Body of pancreas (tissue), 4 donors: ENCODE results near the gene CRB1.

Experiments
- POLR2A ChIP-seq, 3 donors: fragments of 450-650 bp; IDR thresholded peaks; one replicate each; pipeline ENCODE4 v1.6.1; 2016; ENCODE audit warnings: antibody characterized with exemption in 3 of 3, mild to moderate bottlenecking in 2 of 3
- TF ChIP-seq, protein P1 (sequence below), 7 experiments: fragments of 450-650 bp in 4 of 7; fragments of 200-600 bp in 3 of 7; sonication (generic) in 3 of 7; IDR thresholded peaks; one replicate each; pipeline ENCODE4 v1.5.1; 2016 to 2019; ENCODE audit warnings: antibody characterized with exemption in 7 of 7

DNA sequence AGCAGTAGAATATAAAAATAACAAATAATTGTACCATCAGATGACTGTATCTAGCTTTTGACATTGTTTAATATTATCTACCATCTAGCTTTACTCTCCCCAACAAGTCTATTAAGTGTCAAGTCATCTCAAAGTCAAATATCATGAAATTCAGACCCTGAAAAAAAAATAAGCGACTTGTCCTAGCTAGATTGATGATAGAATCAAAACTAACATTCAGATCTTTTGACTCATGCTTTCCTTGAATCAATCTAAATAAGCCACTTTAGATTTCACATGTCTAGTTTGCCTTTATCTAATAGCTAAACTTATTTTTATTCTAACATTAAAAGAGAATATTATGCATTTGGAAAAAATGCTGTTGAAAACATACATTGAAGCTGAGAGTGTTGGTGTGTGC, 35.4 kb downstream of the CRB1 start:
- TF ChIP-seq, protein P1, sequence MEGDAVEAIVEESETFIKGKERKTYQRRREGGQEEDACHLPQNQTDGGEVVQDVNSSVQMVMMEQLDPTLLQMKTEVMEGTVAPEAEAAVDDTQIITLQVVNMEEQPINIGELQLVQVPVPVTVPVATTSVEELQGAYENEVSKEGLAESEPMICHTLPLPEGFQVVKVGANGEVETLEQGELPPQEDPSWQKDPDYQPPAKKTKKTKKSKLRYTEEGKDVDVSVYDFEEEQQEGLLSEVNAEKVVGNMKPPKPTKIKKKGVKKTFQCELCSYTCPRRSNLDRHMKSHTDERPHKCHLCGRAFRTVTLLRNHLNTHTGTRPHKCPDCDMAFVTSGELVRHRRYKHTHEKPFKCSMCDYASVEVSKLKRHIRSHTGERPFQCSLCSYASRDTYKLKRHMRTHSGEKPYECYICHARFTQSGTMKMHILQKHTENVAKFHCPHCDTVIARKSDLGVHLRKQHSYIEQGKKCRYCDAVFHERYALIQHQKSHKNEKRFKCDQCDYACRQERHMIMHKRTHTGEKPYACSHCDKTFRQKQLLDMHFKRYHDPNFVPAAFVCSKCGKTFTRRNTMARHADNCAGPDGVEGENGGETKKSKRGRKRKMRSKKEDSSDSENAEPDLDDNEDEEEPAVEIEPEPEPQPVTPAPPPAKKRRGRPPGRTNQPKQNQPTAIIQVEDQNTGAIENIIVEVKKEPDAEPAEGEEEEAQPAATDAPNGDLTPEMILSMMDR (IDR thresholded peaks at IDR 0.05): no peak
- TF ChIP-seq POLR2A (IDR thresholded peaks at IDR 0.05): no peak
